ENCODE results near the gene GPR33.

- TF ChIP-seq CTCF (IDR thresholded peaks at IDR 0.05 in 2 of 3, conservative IDR thresholded peaks at IDR 0.05 in 1 of 3; ENCODE audit: borderline replicate concordance in 1 of 3, insufficient read depth in 1 of 3, low read depth in 2 of 3, low read length in 2 of 3) (no peak), EZH2phosphoT487 (IDR thresholded peaks at IDR 0.05; ENCODE audit: borderline replicate concordance) (no peak), POLR2A (IDR thresholded peaks at IDR 0.05; ENCODE audit: borderline replicate concordance, extremely low read depth, insufficient read depth, insufficient read length) (no peak), EZH2 (IDR thresholded peaks at IDR 0.05) (no peak), SRF (IDR thresholded peaks at IDR 0.05; ENCODE audit: low read depth) (no peak), SP1 (IDR thresholded peaks at IDR 0.05; ENCODE audit: low read depth) (no peak), ATF3 (IDR thresholded peaks at IDR 0.05) (no peak), ZBTB33 (IDR thresholded peaks at IDR 0.05; ENCODE audit: extremely low read depth, insufficient replicate concordance, low read length) (no peak), ZNF274 (IDR thresholded peaks at IDR 0.05; ENCODE audit: low read depth, low read length) (no peak), YY1 (IDR thresholded peaks at IDR 0.05; ENCODE audit: extremely low read depth, insufficient replicate concordance, low read depth, low read length) (no peak), POLR2AphosphoS5 (IDR thresholded peaks at IDR 0.05; ENCODE audit: low read depth, low read length) (no peak), REST (IDR thresholded peaks at IDR 0.05; ENCODE audit: low read depth) (no peak), RAD21 (IDR thresholded peaks at IDR 0.05; ENCODE audit: low read depth) (no peak), SIN3A (IDR thresholded peaks at IDR 0.05; ENCODE audit: low read depth) (no peak)
Observed at GRCh38 chr14:31480156-31480555, 7.7 kb downstream of the GPR33 start.
